ACHN (cell line): Measurements from ENCODE around the gene PUS1.
A peak's percentile ranks its signal among the peaks of the same experiment; 100 is the strongest.
"Not testable (repeated sequence)": the region's sequence is repeated elsewhere in the genome, so short reads cannot be mapped to it uniquely, and the experiment has no call there.

ENCODE experiments used
- DNase-seq: peaks from one replicate; pipeline ENCODE4 v3.0.0-alpha.2; 2015
- in situ Hi-C: cut with HindIII; loops from 2 replicates; pipeline ENCODE4 v1.10.0; 2017; ENCODE audit warnings: low sequenced_read_pairs, low pct_ligation_motif_present, low pct_unique_long_range_greater_than_20kb

The PUS1 gene

GRCh38 chr12:131981388-131981787, 52.3 kb downstream of the PUS1 start:
- in situ Hi-C loops: no loop called here
- no peak for DNase-seq

- in situ Hi-C loops: no loop called here
These were observed 53.0 kb downstream of the PUS1 start for GRCh38 chr12:131982041-131982440.

GRCh38 chr12:131983026-131983425, 54.0 kb downstream of the PUS1 start:
- in situ Hi-C loops: no loop called here
- DNase-seq: no peak

More at GRCh38 chr12:131982041-131982440, 53.0 kb downstream of the PUS1 start:
- DNase-seq: no peak

GRCh38 chr12:131983554-131983953, 54.5 kb downstream of the PUS1 start:
- in situ Hi-C loops: no loop called here
- no peak for DNase-seq

- in situ Hi-C loops: no loop called here
- no peak for DNase-seq
These were observed 55.3 kb downstream of the PUS1 start for GRCh38 chr12:131984334-131984733.

GRCh38 chr12:131985510-131985875, 56.4 kb downstream of the PUS1 start:
- in situ Hi-C loops, DNase-seq: not testable (repeated sequence)

- in situ Hi-C loops: no loop called here
- no peak for DNase-seq
These were observed 57.3 kb downstream of the PUS1 start for GRCh38 chr12:131986361-131986760.

GRCh38 chr12:131986910-131987309, 57.8 kb downstream of the PUS1 start:
- no peak for DNase-seq
- in situ Hi-C loops: no loop called here

- in situ Hi-C loops: no loop called here
- no peak for DNase-seq
These were observed 58.5 kb downstream of the PUS1 start for GRCh38 chr12:131987552-131987951.

- no peak for DNase-seq
These were observed 59.1 kb downstream of the PUS1 start for GRCh38 chr12:131988054-131988796.

GRCh38 chr12:131989021-131989420, 59.9 kb downstream of the PUS1 start:
- in situ Hi-C loops: no loop called here
- DNase-seq: no peak

More at GRCh38 chr12:131988054-131988796, 59.1 kb downstream of the PUS1 start:
- in situ Hi-C loops: no loop called here

GRCh38 chr12:131990066-131990979, 61.2 kb downstream of the PUS1 start:
- peak; percentile 95 for DNase-seq
- in situ Hi-C loops: no loop called here

GRCh38 chr12:131990980-131991305, 61.9 kb downstream of the PUS1 start:
- no peak for DNase-seq
- in situ Hi-C loops: no loop called here

GRCh38 chr12:131991816-131992430, 62.8 kb downstream of the PUS1 start:
- in situ Hi-C loops: no loop called here
- no peak for DNase-seq

- in situ Hi-C loops: no loop called here
- DNase-seq: no peak
These were observed 65.5 kb downstream of the PUS1 start for GRCh38 chr12:131994589-131994988.
